Smooth muscle cell (in vitro differentiated cells): ENCODE results near the gene APAF1. TPM values are rescaled to one million over a fixed set of nuclear protein-coding genes. Genes with fewer than 3 reads are reported as not detected.

Experiments used
- DNase-seq: peaks from one replicate; lab custom pipeline; 2025; ENCODE audit not compliant: unreplicated experiment; lab: John Stamatoyannopoulos, UW
- H2AFZ ChIP-seq: fragments of 200-600 bp; sonication (generic); 2 replicates; pipeline ENCODE4 v1.6.0; 2016; ENCODE audit warnings: antibody characterized with exemption, low read depth, mild to moderate bottlenecking
- H3F3A ChIP-seq: fragments of 200-600 bp; sonication (generic); 2 replicates; pipeline ENCODE4 v1.6.0; 2017; ENCODE audit warnings: antibody characterized with exemption, low read depth
- H3K27ac ChIP-seq: fragments of 200-600 bp; sonication (generic); 2 replicates; pipeline ENCODE4 v1.5.1; 2016; ENCODE audit warnings: low read depth, mild to moderate bottlenecking
- H3K27me3 ChIP-seq: fragments of 200-600 bp; sonication (generic); 2 replicates; pipeline ENCODE4 v1.6.1; 2016; ENCODE audit warnings: low read depth, mild to moderate bottlenecking
- H3K36me3 ChIP-seq: fragments of 200-600 bp; sonication (generic); 2 replicates; pipeline ENCODE4 v1.5.1; 2016; ENCODE audit warnings: low read depth
- H3K4me1 ChIP-seq: fragments of 200-600 bp; sonication (generic); 2 replicates; pipeline ENCODE4 v1.5.1; 2016; ENCODE audit warnings: low read depth
- H3K4me2 ChIP-seq: fragments of 200-600 bp; sonication (generic); 2 replicates; pipeline ENCODE4 v1.6.0; 2016; ENCODE audit warnings: mild to moderate bottlenecking
- H3K4me3 ChIP-seq: fragments of 200-600 bp; sonication (generic); 2 replicates; pipeline ENCODE4 v1.5.1; 2016; ENCODE audit warnings: mild to moderate bottlenecking
- H3K79me2 ChIP-seq: fragments of 200-600 bp; sonication (generic); 2 replicates; pipeline ENCODE4 v1.6.0; 2016; ENCODE audit warnings: low read depth, mild to moderate bottlenecking
- H3K9ac ChIP-seq: fragments of 200-600 bp; sonication (generic); 2 replicates; pipeline ENCODE4 v1.6.0; 2016; ENCODE audit warnings: low read depth
- H3K9me3 ChIP-seq: fragments of 200-600 bp; sonication (generic); replicated peaks from 2 replicates; pipeline ENCODE4 v1.5.1; 2016; ENCODE audit warnings: low read depth
- H4K20me1 ChIP-seq: fragments of 200-600 bp; sonication (generic); 2 replicates; pipeline ENCODE4 v1.6.0; 2016; ENCODE audit warnings: low read depth
- WGBS: methylation state at CpG from one replicate; pipeline ENCODE4 v1.1.7; 2016; ENCODE audit warnings: low lambda C conversion rate; 5-methylcytosine and 5-hydroxymethylcytosine counted together
- polyA plus RNA-seq: library from polyadenylated mRNA; unstranded; fragments of >200 nt; fragmentation: Nextera tagmentation; extraction: Ambion mirVana; gene quantifications from 2 replicates; pipeline ENCODE4 v1.2.1, GENCODE V29; 2016
- total RNA-seq: library from RNA; depleted of rRNA; stranded (reverse); fragments of >200 nt; gene quantifications from 2 replicates; pipeline ENCODE4 v1.2.3, GENCODE V29; 2014
- TF ChIP-seq, protein P1 (sequence below): fragments of 200-600 bp; sonication (generic); IDR thresholded peaks from 2 replicates; pipeline ENCODE4 v1.5.1; 2017; ENCODE audit warnings: borderline replicate concordance, mild to moderate bottlenecking, antibody characterized with exemption; ENCODE audit not compliant: insufficient read depth, poor library complexity, severe bottlenecking

APAF1 gene
- total and polyA plus RNA-seq, 2 experiments from 2014 or later, result 17.0 to 27.1 TPM

DNA sequence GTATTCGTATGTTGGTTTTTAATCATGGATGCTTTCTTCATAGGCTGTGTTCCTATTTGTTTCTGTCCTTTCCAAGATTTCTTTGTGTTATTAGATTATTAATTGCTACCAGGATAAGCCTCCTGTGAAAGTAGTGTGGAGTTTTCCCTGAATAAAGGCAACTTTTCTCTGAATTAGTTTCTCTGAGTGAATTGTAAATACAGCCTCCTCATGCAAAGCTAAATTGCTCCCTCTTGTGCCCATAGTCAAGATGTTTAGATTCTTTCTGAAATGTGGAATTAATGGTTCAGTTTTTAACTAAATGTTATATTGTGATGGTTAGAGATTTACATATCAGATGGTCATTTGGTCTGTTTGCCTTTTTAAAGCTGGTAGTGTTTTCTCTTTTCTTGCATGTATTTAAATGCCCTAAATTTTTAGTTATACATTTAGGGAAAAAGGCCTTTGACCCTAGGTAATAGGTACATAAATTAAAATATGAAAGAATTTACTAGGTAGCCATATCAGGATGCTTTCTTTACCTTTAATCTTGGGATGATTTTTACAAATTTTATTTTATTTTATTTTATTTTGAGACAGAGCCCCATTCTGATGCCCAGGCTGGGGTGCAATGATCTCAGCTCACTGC lies 8.9 kb downstream of the APAF1 start:
- 100% methylated on average over 1 of the region's 1 CpG for WGBS
- DNase-seq, result no peak
- Histone ChIP-seq H3K4me3 (no peak overlapping the region), H3K27me3 (no peaks in the 10 kb centered on the region), H3K4me2 (no peak overlapping the region), H3F3A (no peaks in the 10 kb centered on the region), H3K9me3 (no peaks in the 10 kb centered on the region), H3K9ac (no peak overlapping the region), H3K27ac (no peak overlapping the region), H3K79me2 (peaks cover 6% of the 10 kb centered on the region), H4K20me1 (peaks cover 19% of the 10 kb centered on the region), H3K4me1 (no peaks in the 10 kb centered on the region), H2AFZ (no peak overlapping the region), H3K36me3 (peaks cover 23% of the 10 kb centered on the region)
- TF ChIP-seq, protein P1, sequence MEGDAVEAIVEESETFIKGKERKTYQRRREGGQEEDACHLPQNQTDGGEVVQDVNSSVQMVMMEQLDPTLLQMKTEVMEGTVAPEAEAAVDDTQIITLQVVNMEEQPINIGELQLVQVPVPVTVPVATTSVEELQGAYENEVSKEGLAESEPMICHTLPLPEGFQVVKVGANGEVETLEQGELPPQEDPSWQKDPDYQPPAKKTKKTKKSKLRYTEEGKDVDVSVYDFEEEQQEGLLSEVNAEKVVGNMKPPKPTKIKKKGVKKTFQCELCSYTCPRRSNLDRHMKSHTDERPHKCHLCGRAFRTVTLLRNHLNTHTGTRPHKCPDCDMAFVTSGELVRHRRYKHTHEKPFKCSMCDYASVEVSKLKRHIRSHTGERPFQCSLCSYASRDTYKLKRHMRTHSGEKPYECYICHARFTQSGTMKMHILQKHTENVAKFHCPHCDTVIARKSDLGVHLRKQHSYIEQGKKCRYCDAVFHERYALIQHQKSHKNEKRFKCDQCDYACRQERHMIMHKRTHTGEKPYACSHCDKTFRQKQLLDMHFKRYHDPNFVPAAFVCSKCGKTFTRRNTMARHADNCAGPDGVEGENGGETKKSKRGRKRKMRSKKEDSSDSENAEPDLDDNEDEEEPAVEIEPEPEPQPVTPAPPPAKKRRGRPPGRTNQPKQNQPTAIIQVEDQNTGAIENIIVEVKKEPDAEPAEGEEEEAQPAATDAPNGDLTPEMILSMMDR, result peak; percentile 63

DNA sequence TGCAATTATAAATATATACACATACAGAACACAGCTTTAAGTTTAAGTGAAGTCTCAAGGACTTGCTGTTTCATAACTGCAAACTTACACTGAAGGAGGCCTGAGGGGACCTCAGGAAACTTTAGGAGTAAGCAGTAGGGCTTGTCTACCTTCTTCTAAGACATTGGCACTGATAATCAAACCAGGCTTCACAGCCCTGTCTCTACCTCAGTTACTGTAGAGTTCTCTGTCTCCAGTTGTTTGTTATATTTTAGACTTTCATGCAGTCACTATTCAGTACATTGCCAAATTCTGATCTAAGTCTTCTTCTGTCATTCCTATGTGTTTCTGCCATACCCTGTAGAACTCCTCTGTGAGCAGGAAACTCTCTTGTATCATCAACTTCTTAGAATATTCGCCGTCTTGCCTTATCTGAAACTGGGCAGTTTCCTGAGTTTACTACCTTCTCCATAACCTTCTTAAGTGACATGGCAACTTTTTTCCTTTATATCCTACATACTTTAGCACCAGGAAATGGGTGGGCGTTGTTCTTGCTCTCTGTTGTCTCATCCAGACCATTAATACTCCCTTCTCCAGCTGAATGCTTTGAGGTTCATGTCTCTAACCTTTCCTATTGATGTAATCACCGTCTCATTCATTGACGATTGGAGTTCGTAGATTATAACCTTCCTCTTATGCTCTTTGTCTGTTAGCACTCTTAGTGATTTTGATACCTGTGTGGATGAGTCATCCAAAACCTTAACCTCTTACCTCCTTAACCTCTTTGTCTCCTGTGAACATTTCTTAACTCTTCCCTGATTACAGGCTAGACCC lies 11.4 kb downstream of the APAF1 start:
- Histone ChIP-seq H3K4me3 (no peak overlapping the region), H3K27ac (no peak overlapping the region), H3K9me3 (no peaks in the 10 kb centered on the region), H3K4me2 (no peak overlapping the region), H3F3A (no peaks in the 10 kb centered on the region), H3K36me3 (peaks cover 7% of the 10 kb centered on the region), H4K20me1 (peaks cover 14% of the 10 kb centered on the region), H3K4me1 (no peaks in the 10 kb centered on the region), H3K27me3 (no peaks in the 10 kb centered on the region), H3K79me2 (no peaks in the 10 kb centered on the region), H3K9ac (no peak overlapping the region), H2AFZ (no peak overlapping the region)
- DNase-seq, result no peak
- TF ChIP-seq, protein P1, result no peak
- 70% methylated on average over 6 of the region's 6 CpGs for WGBS

DNA sequence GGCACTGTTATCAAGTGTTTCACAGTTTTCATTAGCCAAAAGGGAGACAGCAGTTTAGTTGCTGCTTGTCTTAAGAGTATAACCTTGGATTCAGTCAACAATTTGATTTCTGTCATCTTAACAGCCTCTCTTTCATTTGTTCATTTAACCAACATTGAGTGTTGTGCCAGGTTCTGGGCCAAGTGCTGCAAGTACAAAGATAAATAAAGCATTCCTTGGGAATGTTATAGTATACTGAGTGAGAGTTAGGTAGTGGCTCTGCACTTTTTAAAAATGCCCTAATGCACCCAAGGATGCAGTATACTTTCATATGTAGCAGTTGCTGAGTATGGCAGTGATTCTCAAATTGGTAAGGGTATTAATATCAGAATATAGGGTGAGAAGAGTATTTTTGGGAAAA lies 15.4 kb downstream of the APAF1 start:
- no peak overlapping the region for H2AFZ ChIP-seq
- H3K36me3 ChIP-seq, result peaks cover 19% of the 10 kb centered on the region
- TF ChIP-seq, protein P1, result no peak
- H3K27me3 ChIP-seq, result no peaks in the 10 kb centered on the region
- H3F3A ChIP-seq, result no peaks in the 10 kb centered on the region
- no peak overlapping the region for H3K9ac ChIP-seq
- no peaks in the 10 kb centered on the region for H3K4me1 ChIP-seq
- DNase-seq, result no peak
- H3K27ac ChIP-seq, result no peak overlapping the region
- no peak overlapping the region for H3K4me2 ChIP-seq
- no peaks in the 10 kb centered on the region for H3K79me2 ChIP-seq
- H4K20me1 ChIP-seq, result no peaks in the 10 kb centered on the region
- no peaks in the 10 kb centered on the region for H3K9me3 ChIP-seq
- no peak overlapping the region for H3K4me3 ChIP-seq

DNA sequence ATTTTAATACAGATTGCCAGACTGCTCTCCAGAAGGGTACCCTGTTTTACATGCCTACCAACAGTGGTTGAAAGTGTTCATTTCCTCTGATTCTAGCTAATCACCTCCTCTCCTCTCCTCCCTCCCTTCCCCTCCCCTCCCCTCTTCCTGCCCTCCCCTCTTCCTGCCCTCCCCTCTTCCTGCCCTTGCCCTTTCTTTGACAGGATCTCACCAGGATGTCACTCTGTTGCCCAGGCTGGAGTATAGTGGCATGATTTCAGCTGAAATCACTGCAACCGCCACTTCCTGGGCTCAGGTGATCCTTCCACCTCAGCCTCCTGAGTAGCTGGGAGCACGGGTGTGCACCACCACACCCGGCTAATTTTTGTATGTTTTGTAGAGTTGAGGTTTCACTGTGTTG lies 24.7 kb downstream of the APAF1 start:
- no peak for DNase-seq
- Histone ChIP-seq H3F3A (no peaks in the 10 kb centered on the region), H3K4me2 (no peak overlapping the region), H3K79me2 (no peaks in the 10 kb centered on the region), H3K4me3 (no peak overlapping the region), H3K36me3 (peaks cover 21% of the 10 kb centered on the region), H3K4me1 (no peaks in the 10 kb centered on the region), H3K9me3 (no peaks in the 10 kb centered on the region), H4K20me1 (no peaks in the 10 kb centered on the region), H2AFZ (no peak overlapping the region), H3K27ac (no peak overlapping the region), H3K27me3 (no peaks in the 10 kb centered on the region), H3K9ac (no peak overlapping the region)
- WGBS, result 100% methylated on average over 3 of the region's 3 CpGs
- TF ChIP-seq, protein P1, result no peak
